Skeletal muscle satellite cell (primary cell): Measurements from ENCODE around the gene GAS2.

Experiments
- H3K27me3 ChIP-seq: 2 replicates; pipeline ENCODE4 v1.7.0; 2013; ENCODE audit warnings: low read length; ENCODE audit not compliant: control insufficient read depth, insufficient read depth
- H3K36me3 ChIP-seq: 2 replicates; pipeline ENCODE4 v1.7.0; 2013; ENCODE audit warnings: mild to moderate bottlenecking, control low read depth, low read length; ENCODE audit not compliant: insufficient read depth
- H3K4me1 ChIP-seq: 2 replicates; pipeline ENCODE4 v1.7.0; 2013; ENCODE audit warnings: low read length; ENCODE audit not compliant: control insufficient read depth, insufficient read depth
- H3K4me2 ChIP-seq: 2 replicates; pipeline ENCODE4 v1.7.0; 2013; ENCODE audit warnings: mild to moderate bottlenecking, low read length
- H3K4me3 ChIP-seq: 2 replicates; pipeline ENCODE4 v1.7.0; 2013; ENCODE audit warnings: low read length
- H3K9ac ChIP-seq: 2 replicates; pipeline ENCODE4 v1.7.0; 2013; ENCODE audit warnings: mild to moderate bottlenecking, low read depth, low read length, moderate library complexity
- H3K9me3 ChIP-seq: replicated peaks from 2 replicates; pipeline ENCODE4 v1.7.0; 2013; ENCODE audit warnings: mild to moderate bottlenecking, control low read depth, low read length

Gene GAS2

DNA sequence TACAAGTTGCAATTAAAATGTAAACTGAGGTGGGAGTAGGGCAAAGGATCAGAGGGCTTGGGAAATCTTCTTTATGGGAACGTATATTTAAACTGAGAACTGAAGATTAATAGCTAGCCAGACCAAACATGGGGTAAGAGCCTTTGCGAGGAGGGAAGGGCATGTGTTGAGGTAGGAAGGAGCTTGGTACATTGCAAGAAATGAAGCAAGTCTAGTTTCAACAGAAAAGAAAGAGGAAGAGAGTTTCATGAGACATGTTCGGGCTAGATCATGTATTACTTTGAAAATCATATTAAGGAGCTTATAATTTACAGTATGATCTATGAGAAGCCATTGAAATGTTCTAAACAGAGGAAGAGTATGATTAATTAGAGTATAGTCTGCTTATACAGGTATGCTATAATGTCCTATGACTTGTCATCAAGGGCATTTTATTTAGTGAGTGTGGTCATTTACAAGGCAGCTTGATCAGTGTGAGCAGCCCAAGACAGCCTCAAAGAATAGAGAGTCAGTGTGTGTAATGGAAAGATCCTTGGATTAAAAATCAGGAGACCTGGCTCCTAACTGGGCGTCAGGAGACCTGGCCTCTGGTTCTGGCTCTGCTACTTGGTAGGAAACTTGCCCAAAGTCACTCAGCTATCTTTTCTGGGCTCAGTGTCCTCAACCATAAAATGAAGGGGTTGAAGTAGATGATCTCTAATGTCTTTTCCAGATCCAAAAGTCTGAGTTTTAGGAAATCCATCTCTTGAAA is 10.9 kb downstream of the GAS2 start:
- Histone ChIP-seq H3K9me3 (no peaks in the 10 kb centered on the region), H3K4me2 (no peak overlapping the region), H3K4me1 (no peaks in the 10 kb centered on the region), H3K36me3 (no peaks in the 10 kb centered on the region), H3K4me3 (no peak overlapping the region), H3K9ac (no peak overlapping the region), H3K27me3 (peaks cover 2% of the 10 kb centered on the region)

GRCh38 chr11:22680628-22681027 is 14.2 kb downstream of the GAS2 start:
- Histone ChIP-seq H3K4me3 (no peak overlapping the region), H3K27me3 (no peaks in the 10 kb centered on the region), H3K9ac (no peak overlapping the region), H3K4me1 (no peaks in the 10 kb centered on the region), H3K36me3 (no peaks in the 10 kb centered on the region), H3K9me3 (no peaks in the 10 kb centered on the region), H3K4me2 (no peak overlapping the region)

DNA sequence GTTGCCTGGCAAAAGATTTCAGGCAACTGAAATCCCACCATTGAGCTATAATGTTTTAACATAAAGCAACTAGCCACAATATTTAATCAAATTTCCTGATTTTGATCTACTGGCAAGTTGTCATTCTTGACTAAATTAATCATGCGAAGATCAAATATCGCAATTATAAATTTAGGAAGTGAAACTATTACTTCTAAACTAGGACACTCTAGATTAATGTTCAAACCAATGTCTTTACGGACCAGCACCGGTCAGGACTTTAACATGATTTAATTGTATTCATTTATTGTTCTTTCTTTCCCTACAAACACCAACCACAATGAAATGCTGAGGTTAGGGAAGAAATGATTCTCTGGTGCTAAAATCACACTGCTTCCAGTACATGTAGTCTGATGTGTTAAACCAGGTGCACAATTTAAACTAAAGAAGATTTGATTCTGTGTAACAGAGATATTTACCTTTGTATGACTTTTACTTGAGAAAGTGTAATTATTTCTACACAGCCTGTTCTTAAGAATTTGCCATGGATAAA is 14.9 kb downstream of the GAS2 start:
- H3K27me3 ChIP-seq = no peaks in the 10 kb centered on the region
- no peak overlapping the region for H3K4me3 ChIP-seq
- H3K4me1 ChIP-seq = no peaks in the 10 kb centered on the region
- no peak overlapping the region for H3K9ac ChIP-seq
- H3K9me3 ChIP-seq = no peaks in the 10 kb centered on the region
- H3K36me3 ChIP-seq = no peaks in the 10 kb centered on the region
- H3K4me2 ChIP-seq = no peak overlapping the region

DNA sequence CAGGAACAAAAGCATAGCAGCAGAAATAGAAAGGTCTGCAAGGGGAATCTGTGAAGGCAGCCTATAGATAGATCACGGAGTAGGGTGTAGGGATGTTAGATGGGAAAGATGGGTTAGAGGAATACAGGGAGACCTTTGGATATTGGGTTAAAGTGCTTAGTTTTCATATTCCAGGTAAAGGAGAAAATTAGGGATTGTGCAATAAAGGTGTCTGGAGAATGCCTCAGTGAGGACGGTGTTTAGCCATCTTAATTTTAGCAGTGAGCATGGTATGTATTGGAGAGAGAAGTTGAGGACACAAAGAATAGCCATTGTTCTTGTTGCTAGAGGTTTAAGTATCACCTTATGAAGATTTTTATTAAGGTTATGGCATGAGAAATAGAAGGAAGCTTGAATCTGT is 17.7 kb downstream of the GAS2 start:
- no peaks in the 10 kb centered on the region for H3K36me3 ChIP-seq
- H3K9ac ChIP-seq = no peak overlapping the region
- no peak overlapping the region for H3K4me2 ChIP-seq
- H3K4me1 ChIP-seq = no peaks in the 10 kb centered on the region
- H3K4me3 ChIP-seq = no peak overlapping the region
- no peaks in the 10 kb centered on the region for H3K9me3 ChIP-seq
- H3K27me3 ChIP-seq = no peaks in the 10 kb centered on the region

- Histone ChIP-seq H3K27me3 (no peaks in the 10 kb centered on the region), H3K4me1 (no peaks in the 10 kb centered on the region), H3K9me3 (no peaks in the 10 kb centered on the region), H3K4me2 (no peak overlapping the region), H3K4me3 (no peak overlapping the region), H3K36me3 (no peaks in the 10 kb centered on the region), H3K9ac (no peak overlapping the region)
Measured at GRCh38 chr11:22685111-22685510, 18.7 kb downstream of the GAS2 start.

- Histone ChIP-seq H3K27me3 (no peaks in the 10 kb centered on the region), H3K4me2 (no peak overlapping the region), H3K9ac (no peak overlapping the region), H3K9me3 (no peaks in the 10 kb centered on the region), H3K4me1 (no peaks in the 10 kb centered on the region), H3K4me3 (no peak overlapping the region), H3K36me3 (no peaks in the 10 kb centered on the region)
Measured at GRCh38 chr11:22688914-22689313, 22.5 kb downstream of the GAS2 start.

DNA sequence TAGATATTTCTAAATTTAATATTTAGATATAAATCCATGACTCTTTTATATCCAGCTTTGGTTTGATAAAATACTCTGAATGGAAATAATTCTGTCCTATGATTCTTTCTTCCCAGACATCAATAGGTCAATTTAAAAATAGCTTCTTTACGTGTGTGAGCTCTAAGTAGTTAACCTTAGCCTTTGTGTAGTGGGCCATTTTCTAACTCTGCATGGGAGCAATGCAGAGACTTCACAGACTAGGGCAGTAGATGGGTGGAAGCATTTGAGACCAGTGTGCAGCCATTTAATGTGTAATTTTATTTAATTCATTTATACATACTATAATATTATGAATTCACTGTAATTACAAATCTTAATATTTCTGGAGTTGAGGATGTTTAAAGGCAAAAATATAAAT is 23.8 kb downstream of the GAS2 start:
- no peak overlapping the region for H3K4me3 ChIP-seq
- H3K4me2 ChIP-seq = no peak overlapping the region
- H3K9me3 ChIP-seq = no peaks in the 10 kb centered on the region
- no peaks in the 10 kb centered on the region for H3K4me1 ChIP-seq
- no peaks in the 10 kb centered on the region for H3K27me3 ChIP-seq
- H3K9ac ChIP-seq = no peak overlapping the region
- no peaks in the 10 kb centered on the region for H3K36me3 ChIP-seq

DNA sequence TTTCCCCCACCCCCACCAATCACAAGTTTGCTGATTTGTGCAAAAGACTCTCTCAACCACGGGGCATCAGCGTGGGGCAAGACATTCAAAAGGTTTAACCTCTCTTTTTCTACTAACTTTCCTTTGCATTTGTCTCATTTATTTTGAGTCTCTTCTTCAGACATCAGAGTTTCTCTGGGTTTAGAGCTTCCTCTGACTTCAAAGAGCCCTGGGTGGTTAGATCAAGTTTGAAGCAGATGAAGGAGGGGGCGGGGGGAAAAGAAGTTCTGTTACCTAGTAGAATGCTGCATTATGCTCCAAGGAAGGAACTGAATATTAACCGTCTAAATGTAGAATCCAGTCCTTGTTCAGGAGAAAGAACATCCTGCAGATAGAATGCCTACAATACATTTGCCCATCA is 24.5 kb downstream of the GAS2 start:
- H3K9ac ChIP-seq = no peak overlapping the region
- H3K9me3 ChIP-seq = no peaks in the 10 kb centered on the region
- no peaks in the 10 kb centered on the region for H3K27me3 ChIP-seq
- no peaks in the 10 kb centered on the region for H3K36me3 ChIP-seq
- no peak overlapping the region for H3K4me3 ChIP-seq
- no peak overlapping the region for H3K4me2 ChIP-seq
- H3K4me1 ChIP-seq = no peaks in the 10 kb centered on the region

- Histone ChIP-seq H3K9me3 (no peaks in the 10 kb centered on the region), H3K36me3 (no peaks in the 10 kb centered on the region), H3K4me2 (no peak overlapping the region), H3K9ac (no peak overlapping the region), H3K4me1 (no peaks in the 10 kb centered on the region), H3K27me3 (no peaks in the 10 kb centered on the region), H3K4me3 (no peak overlapping the region)
Measured at GRCh38 chr11:22699388-22699787, 33.0 kb downstream of the GAS2 start.

DNA sequence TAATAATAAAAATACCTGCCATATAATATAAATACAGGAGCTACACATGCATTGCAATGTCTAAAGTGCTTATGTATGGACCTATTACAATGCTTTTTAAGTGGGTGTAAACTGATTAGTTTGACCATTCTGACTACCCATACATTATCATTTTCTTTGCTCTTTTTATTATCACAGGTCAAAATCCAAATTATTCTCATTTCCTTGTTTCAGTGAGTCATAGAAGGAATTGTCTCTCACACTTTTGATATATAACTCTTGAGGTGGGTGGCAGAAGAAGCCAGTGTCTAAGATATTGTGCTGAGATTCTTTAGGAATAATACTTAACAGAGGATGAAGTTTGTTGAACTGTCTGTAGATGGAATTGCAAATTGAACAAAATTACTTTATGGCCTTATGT is 35.6 kb downstream of the GAS2 start:
- H3K27me3 ChIP-seq = no peaks in the 10 kb centered on the region
- H3K4me3 ChIP-seq = no peak overlapping the region
- H3K4me2 ChIP-seq = no peak overlapping the region
- no peaks in the 10 kb centered on the region for H3K36me3 ChIP-seq
- no peak overlapping the region for H3K9ac ChIP-seq
- H3K4me1 ChIP-seq = no peaks in the 10 kb centered on the region
- H3K9me3 ChIP-seq = no peaks in the 10 kb centered on the region

- Histone ChIP-seq H3K4me2 (no peak overlapping the region), H3K9me3 (no peaks in the 10 kb centered on the region), H3K4me1 (no peaks in the 10 kb centered on the region), H3K36me3 (no peaks in the 10 kb centered on the region), H3K9ac (no peak overlapping the region), H3K27me3 (no peaks in the 10 kb centered on the region), H3K4me3 (no peak overlapping the region)
Measured at GRCh38 chr11:22703040-22703439, 36.6 kb downstream of the GAS2 start.

DNA sequence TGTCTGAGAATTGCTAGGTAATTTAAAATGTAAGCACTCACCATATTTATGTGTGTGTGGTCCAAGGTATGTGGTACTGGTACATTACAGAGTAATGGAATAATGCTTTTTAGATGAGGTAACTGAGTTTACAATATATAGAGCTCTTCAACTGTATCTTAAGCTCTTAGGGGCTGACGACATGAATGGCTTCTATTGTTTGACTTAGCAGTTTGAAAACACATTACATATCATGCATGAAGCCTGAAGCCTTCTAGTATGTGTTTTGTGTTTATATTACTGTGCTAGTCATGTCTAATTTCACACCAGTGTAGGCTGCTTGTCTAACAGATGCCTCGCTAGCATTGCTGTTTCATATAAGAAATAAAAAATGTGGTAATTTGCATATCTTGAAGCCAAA is 37.2 kb downstream of the GAS2 start:
- no peaks in the 10 kb centered on the region for H3K9me3 ChIP-seq
- no peak overlapping the region for H3K9ac ChIP-seq
- no peaks in the 10 kb centered on the region for H3K27me3 ChIP-seq
- no peaks in the 10 kb centered on the region for H3K36me3 ChIP-seq
- H3K4me1 ChIP-seq = no peaks in the 10 kb centered on the region
- no peak overlapping the region for H3K4me3 ChIP-seq
- H3K4me2 ChIP-seq = no peak overlapping the region
